Measurements from ENCODE around the gene ACACA. TPM values are rescaled to one million over a fixed set of nuclear protein-coding genes. Genes with fewer than 3 reads are reported as not detected.

ACACA gene
- 21.9 and 22.1 TPM in 2 replicates for polyA plus RNA-seq

GRCh38 chr17:37406635-37407461 is at the start of gene ACACA, which contains the start of gene TADA2A:
ACACA (minus strand) TSS chr17:37406836; CDS start chr17:37406299, 537 bp downstream.
TADA2A (plus strand) TSS chr17:37406886; CDS start chr17:37411366, 4,480 bp downstream.

GRCh38 chr17:37375706-37376105 is 30.9 kb downstream of the ACACA start, which contains the start of gene C17orf78:
C17orf78 (plus strand) TSS chr17:37375985; CDS start chr17:37376093, 108 bp downstream.

Other genes starting within 250 kb of the ACACA start
- not detected in 2 replicates for gene C17orf78, start 30.9 kb downstream of the ACACA start, polyA plus RNA-seq
- 11.6 and 26.3 TPM in 2 replicates for gene TADA2A, start 50 bp upstream of the ACACA start, polyA plus RNA-seq
- 6.6 and 9.3 TPM in 2 replicates for gene DUSP14, start 83.1 kb upstream of the ACACA start, polyA plus RNA-seq
- 8.9 and 10.9 TPM in 2 replicates for gene SYNRG, start 202.6 kb upstream of the ACACA start, polyA plus RNA-seq
- gene DDX52, start 236.6 kb upstream of the ACACA start, polyA plus RNA-seq, result 23.0 and 27.5 TPM in 2 replicates

Measured in Purkinje cell (primary cell).